ENCODE results near the gene MTCL3.

DNA sequence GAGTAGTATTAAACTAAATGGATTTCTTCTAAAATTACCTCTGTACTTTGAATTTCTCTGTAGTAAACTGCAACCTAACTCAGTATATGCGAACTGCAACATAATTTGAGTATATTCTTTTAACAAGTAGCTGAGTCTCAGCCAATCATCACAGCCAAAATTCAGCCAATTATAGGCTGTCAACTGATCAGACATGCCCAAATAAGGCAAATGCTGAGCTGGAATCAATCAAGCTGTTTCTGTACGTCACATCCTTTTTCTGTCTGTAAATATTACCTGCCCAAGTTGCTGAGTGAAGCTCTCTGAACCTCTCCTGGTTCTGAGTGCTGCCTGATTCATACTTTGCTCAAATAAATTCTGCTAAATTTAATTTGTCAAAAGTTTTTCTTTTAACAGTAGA, 48.3 kb upstream of the MTCL3 start:
- TF ChIP-seq POLR2A (IDR thresholded peaks at IDR 0.05; ENCODE audit: low read depth, low read length) (no peak), TAF1 (IDR thresholded peaks at IDR 0.05; ENCODE audit: borderline replicate concordance, low read depth, low read length) (no peak), POLR2AphosphoS5 (IDR thresholded peaks at IDR 0.05; ENCODE audit: low read depth, low read length) (no peak)
